Measurements from ENCODE around the gene SPIN2B.
A peak's percentile ranks its signal among the peaks of the same experiment; 100 is the strongest.

The SPIN2B gene

DNA sequence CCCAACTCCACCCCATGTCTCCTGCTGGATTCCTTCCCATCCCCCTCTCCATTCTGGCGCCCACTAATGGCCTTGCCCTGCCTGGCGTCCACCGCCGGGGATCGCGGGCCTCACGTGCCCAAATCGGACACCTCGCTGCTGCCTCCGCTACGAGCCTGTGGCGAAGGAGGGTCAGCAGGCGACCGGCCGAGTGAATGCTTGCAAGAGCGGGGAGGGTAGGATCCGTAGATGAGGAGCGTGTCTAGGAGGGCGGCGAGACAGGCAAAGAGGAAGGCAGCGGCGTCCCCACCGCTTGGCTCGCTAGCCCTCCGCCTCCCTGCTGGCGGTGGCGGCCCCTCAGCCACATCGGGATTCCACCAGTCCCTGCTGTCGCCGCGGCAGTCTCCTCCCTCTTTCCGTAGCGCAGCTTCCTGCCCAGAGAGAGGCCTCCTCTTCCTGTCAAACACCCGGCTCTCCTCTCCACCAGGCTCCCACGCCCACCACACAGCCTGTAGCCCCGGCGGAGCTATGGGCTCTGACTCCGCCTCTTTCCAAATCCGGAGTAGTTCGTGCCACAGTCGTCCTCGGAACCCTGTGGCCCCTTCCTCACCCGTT lies at the start of gene SPIN2B:
TSS of gene SPIN2B (minus strand) at position 387 of the 594 bp plus-strand sequence.
- peak; percentile 100 for ATAC-seq
- no peak for TF ChIP-seq OSR1 (CRISPR knock-in tag; IDR thresholded peaks at IDR 0.05)
- TF ChIP-seq, protein P1, sequence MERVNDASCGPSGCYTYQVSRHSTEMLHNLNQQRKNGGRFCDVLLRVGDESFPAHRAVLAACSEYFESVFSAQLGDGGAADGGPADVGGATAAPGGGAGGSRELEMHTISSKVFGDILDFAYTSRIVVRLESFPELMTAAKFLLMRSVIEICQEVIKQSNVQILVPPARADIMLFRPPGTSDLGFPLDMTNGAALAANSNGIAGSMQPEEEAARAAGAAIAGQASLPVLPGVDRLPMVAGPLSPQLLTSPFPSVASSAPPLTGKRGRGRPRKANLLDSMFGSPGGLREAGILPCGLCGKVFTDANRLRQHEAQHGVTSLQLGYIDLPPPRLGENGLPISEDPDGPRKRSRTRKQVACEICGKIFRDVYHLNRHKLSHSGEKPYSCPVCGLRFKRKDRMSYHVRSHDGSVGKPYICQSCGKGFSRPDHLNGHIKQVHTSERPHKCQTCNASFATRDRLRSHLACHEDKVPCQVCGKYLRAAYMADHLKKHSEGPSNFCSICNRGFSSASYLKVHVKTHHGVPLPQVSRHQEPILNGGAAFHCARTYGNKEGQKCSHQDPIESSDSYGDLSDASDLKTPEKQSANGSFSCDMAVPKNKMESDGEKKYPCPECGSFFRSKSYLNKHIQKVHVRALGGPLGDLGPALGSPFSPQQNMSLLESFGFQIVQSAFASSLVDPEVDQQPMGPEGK (CRISPR knock-in tag; IDR thresholded peaks at IDR 0.05; ENCODE audit: borderline replicate concordance), result no peak
- TF ChIP-seq CSDC2 (CRISPR knock-in tag; IDR thresholded peaks at IDR 0.05), result no peak
- TF ChIP-seq, protein P2, sequence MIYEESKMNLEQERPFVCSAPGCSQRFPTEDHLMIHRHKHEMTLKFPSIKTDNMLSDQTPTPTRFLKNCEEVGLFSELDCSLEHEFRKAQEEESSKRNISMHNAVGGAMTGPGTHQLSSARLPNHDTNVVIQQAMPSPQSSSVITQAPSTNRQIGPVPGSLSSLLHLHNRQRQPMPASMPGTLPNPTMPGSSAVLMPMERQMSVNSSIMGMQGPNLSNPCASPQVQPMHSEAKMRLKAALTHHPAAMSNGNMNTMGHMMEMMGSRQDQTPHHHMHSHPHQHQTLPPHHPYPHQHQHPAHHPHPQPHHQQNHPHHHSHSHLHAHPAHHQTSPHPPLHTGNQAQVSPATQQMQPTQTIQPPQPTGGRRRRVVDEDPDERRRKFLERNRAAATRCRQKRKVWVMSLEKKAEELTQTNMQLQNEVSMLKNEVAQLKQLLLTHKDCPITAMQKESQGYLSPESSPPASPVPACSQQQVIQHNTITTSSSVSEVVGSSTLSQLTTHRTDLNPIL (CRISPR knock-in tag; IDR thresholded peaks at IDR 0.05; ENCODE audit: low read depth), result no peak
- TF ChIP-seq, protein P3, sequence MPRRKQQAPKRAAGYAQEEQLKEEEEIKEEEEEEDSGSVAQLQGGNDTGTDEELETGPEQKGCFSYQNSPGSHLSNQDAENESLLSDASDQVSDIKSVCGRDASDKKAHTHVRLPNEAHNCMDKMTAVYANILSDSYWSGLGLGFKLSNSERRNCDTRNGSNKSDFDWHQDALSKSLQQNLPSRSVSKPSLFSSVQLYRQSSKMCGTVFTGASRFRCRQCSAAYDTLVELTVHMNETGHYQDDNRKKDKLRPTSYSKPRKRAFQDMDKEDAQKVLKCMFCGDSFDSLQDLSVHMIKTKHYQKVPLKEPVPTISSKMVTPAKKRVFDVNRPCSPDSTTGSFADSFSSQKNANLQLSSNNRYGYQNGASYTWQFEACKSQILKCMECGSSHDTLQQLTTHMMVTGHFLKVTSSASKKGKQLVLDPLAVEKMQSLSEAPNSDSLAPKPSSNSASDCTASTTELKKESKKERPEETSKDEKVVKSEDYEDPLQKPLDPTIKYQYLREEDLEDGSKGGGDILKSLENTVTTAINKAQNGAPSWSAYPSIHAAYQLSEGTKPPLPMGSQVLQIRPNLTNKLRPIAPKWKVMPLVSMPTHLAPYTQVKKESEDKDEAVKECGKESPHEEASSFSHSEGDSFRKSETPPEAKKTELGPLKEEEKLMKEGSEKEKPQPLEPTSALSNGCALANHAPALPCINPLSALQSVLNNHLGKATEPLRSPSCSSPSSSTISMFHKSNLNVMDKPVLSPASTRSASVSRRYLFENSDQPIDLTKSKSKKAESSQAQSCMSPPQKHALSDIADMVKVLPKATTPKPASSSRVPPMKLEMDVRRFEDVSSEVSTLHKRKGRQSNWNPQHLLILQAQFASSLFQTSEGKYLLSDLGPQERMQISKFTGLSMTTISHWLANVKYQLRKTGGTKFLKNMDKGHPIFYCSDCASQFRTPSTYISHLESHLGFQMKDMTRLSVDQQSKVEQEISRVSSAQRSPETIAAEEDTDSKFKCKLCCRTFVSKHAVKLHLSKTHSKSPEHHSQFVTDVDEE (CRISPR knock-in tag; IDR thresholded peaks at IDR 0.05), result no peak
- no peak for TF ChIP-seq ZC3H10 (CRISPR knock-in tag; IDR thresholded peaks at IDR 0.05)
- no peak for TF ChIP-seq ISL1 (CRISPR knock-in tag; IDR thresholded peaks at IDR 0.05)
- TF ChIP-seq SNAI2 (CRISPR knock-in tag; IDR thresholded peaks at IDR 0.05), result no peak
- no peak for TF ChIP-seq GLIS3 (CRISPR knock-in tag; IDR thresholded peaks at IDR 0.05)
- TF ChIP-seq TCF4 (CRISPR knock-in tag; IDR thresholded peaks at IDR 0.05; ENCODE audit: borderline replicate concordance), result no peak
- no peak for TF ChIP-seq RARB (CRISPR knock-in tag; IDR thresholded peaks at IDR 0.05)
- TF ChIP-seq ARNTL (CRISPR knock-in tag; IDR thresholded peaks at IDR 0.05; ENCODE audit: borderline replicate concordance, low read depth), result no peak

DNA sequence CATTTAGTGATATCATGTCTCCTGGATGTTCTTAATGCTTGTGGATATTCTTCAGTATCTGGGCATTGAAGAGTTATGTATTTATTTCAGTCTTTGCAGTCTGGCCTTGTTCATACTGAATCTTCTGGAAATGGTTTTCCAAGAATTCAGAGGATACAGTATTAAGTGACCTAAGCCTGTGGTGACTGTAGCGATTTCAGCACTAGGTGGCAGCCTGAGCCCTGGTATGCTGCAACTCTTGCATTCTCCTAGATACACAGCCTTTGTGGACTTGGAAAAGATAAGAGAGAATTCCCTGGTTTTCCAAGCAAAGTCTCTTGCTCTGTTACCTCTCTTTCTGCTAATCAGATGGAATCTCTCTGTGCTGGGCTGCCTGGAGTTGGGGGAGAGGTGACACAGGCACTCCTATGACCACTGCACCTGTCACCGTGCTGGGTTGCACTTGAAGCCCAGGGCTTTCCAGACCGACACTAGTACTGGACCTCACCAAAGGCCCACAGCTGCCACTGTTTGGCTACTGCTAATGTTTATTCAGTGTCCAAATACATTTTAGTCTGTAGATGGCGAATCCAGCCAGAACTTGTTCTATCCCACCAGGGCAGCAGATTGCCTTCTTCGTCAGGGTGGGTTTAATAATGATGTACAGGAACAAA lies 35.2 kb upstream of the SPIN2B start:
- peak; percentile 87 for ATAC-seq
- TF ChIP-seq ZNF70 (CRISPR knock-in tag; IDR thresholded peaks at IDR 0.05), result no peak
- TF ChIP-seq, protein P1 (CRISPR knock-in tag; IDR thresholded peaks at IDR 0.05; ENCODE audit: borderline replicate concordance), result no peak
- TF ChIP-seq SNAI2 (CRISPR knock-in tag; IDR thresholded peaks at IDR 0.05), result no peak
- no peak for TF ChIP-seq BACH2 (CRISPR knock-in tag; IDR thresholded peaks at IDR 0.05; ENCODE audit: borderline replicate concordance)
- TF ChIP-seq, protein P2 (CRISPR knock-in tag; IDR thresholded peaks at IDR 0.05; ENCODE audit: low read depth), result no peak
- TF ChIP-seq CSRNP3 (CRISPR knock-in tag; IDR thresholded peaks at IDR 0.05), result no peak
- TF ChIP-seq TCF4 (CRISPR knock-in tag; IDR thresholded peaks at IDR 0.05; ENCODE audit: borderline replicate concordance), result no peak
- TF ChIP-seq ZNF8 (CRISPR knock-in tag; IDR thresholded peaks at IDR 0.05), result no peak
- TF ChIP-seq RARB (CRISPR knock-in tag; IDR thresholded peaks at IDR 0.05), result no peak
- TF ChIP-seq ZFP30 (CRISPR knock-in tag; IDR thresholded peaks at IDR 0.05), result no peak
- TF ChIP-seq ISL1 (CRISPR knock-in tag; IDR thresholded peaks at IDR 0.05), result no peak
- no peak for TF ChIP-seq TOX (CRISPR knock-in tag; IDR thresholded peaks at IDR 0.05; ENCODE audit: borderline replicate concordance)
- TF ChIP-seq PPARA (CRISPR knock-in tag; IDR thresholded peaks at IDR 0.05; ENCODE audit: borderline replicate concordance), result no peak
